HPDE6-E6E7 (cell line): ENCODE results near the gene ITGAD.

Experiments used
- DNase-seq: peaks from one replicate; pipeline ENCODE4 v3.0.0; 2011; ENCODE audit warnings: missing footprints; ENCODE audit errors: extremely low spot score

The ITGAD gene

GRCh38 chr16:31475946-31476302 lies 82.8 kb downstream of the ITGAD start:
- no peak for DNase-seq
